Nucleus accumbens (tissue), 56 donors: ENCODE measurements around the gene OR52E2.

Experiments used
- DNase-seq, 56 donors: peaks; one replicate each; lab custom pipeline; 2025; lab: John Stamatoyannopoulos, UW

OR52E2 gene

DNA sequence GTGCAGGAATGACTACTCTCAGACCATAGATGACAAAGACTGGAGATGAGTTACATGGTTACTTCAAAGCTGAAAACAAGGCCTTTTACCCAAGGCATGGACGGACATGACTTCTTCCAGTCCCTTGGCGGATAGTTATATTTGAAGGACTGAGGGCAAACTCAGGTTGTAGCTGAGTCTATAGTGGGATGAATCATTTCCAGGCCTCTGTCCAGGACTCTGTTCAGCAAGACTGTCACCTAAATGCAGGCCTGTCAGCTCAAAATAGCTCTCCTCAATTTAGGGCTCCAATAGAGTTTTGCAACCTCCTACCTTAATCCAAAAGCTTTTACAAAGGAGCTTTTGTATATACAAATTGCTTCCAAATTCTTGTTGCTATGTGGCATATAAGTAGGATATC lies 37.4 kb downstream of the OR52E2 start:
- no peak for DNase-seq

- DNase-seq: no peak
Measured at GRCh38 chr11:5013012-5013411, 46.4 kb downstream of the OR52E2 start.

DNA sequence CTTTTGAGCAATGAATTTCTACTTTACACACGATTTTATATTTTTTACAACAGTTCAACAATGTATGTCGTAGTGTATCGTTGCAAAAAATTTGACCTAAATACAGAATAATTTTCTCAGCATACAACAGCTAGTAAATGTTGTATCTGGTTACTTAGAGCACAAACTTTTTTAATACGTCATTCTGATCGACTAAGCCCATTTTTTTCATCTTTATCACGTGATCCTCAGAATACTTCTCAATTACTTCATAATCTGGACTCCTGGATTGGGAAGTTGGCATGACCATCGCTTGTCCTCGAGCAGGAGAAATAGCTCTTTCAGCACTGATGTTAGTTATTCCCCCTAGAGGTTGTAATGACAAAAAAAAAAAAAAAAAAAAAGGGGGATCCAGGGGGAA lies 48.2 kb downstream of the OR52E2 start:
- DNase-seq: no peak
